GM21526 (cell line): Measurements from ENCODE around the gene POMC.
"Not testable (repeated sequence)": the region's sequence is repeated elsewhere in the genome, so short reads cannot be mapped to it uniquely, and the experiment has no call there.

Experiments
- ATAC-seq: cut with Tn5 transposase; IDR thresholded peaks from one replicate; pipeline ENCODE4 v1.9.1; 2021; ENCODE audit warnings: moderate library complexity; ENCODE audit not compliant: unreplicated experiment, low FRiP score

Gene POMC

GRCh38 chr2:25141120-25141519 lies 27.3 kb downstream of the POMC start:
- ATAC-seq = no peak

GRCh38 chr2:25140535-25140934 lies 27.8 kb downstream of the POMC start:
- not testable (repeated sequence) for ATAC-seq

- no peak for ATAC-seq
Measured at GRCh38 chr2:25132693-25133092, 35.7 kb downstream of the POMC start.

GRCh38 chr2:25132299-25132635 lies 36.1 kb downstream of the POMC start:
- no peak for ATAC-seq

GRCh38 chr2:25131567-25132298 lies 36.6 kb downstream of the POMC start:
- ATAC-seq = no peak

GRCh38 chr2:25131253-25131566 lies 37.2 kb downstream of the POMC start:
- no peak for ATAC-seq

- no peak for ATAC-seq
Measured at GRCh38 chr2:25129901-25130520, 38.4 kb downstream of the POMC start.

- ATAC-seq = no peak
Measured at GRCh38 chr2:25127646-25128045, 40.7 kb downstream of the POMC start.

- not testable (repeated sequence) for ATAC-seq
Measured at GRCh38 chr2:25127071-25127470, 41.3 kb downstream of the POMC start.

- no peak for ATAC-seq
Measured at GRCh38 chr2:25125976-25126375, 42.4 kb downstream of the POMC start.

- ATAC-seq = no peak
Measured at GRCh38 chr2:25125189-25125588, 43.2 kb downstream of the POMC start.

- ATAC-seq = no peak
Measured at GRCh38 chr2:25123682-25124081, 44.7 kb downstream of the POMC start.

GRCh38 chr2:25122367-25122766 lies 46.0 kb downstream of the POMC start:
- no peak for ATAC-seq

- ATAC-seq = no peak
Measured at GRCh38 chr2:25119263-25119662, 49.1 kb downstream of the POMC start.

GRCh38 chr2:25116956-25117355 lies 51.4 kb downstream of the POMC start:
- no peak for ATAC-seq

GRCh38 chr2:25115902-25116301 lies 52.5 kb downstream of the POMC start:
- no peak for ATAC-seq

- no peak for ATAC-seq
Measured at GRCh38 chr2:25115249-25115883, 53.0 kb downstream of the POMC start.

- no peak for ATAC-seq
Measured at GRCh38 chr2:25112113-25112512, 56.3 kb downstream of the POMC start.
